HG03064 (cell line): Measurements from ENCODE around the gene TENT5A.
"Not testable (repeated sequence)": the region's sequence is repeated elsewhere in the genome, so short reads cannot be mapped to it uniquely, and the experiment has no call there.

Experiments used
- ATAC-seq: cut with Tn5 transposase; IDR thresholded peaks from one replicate; pipeline ENCODE4 v1.9.1; 2021; ENCODE audit warnings: low read depth; ENCODE audit not compliant: unreplicated experiment

TENT5A gene

GRCh38 chr6:81752084-81752920 is at the start of gene TENT5A:
Gene TENT5A (minus strand): TSS chr6:81752681. CDS start chr6:81752141, 540 bp downstream.
- peak; percentile 76 for ATAC-seq

GRCh38 chr6:81801489-81801888 is 49.0 kb upstream of the TENT5A start:
- ATAC-seq: no peak

DNA sequence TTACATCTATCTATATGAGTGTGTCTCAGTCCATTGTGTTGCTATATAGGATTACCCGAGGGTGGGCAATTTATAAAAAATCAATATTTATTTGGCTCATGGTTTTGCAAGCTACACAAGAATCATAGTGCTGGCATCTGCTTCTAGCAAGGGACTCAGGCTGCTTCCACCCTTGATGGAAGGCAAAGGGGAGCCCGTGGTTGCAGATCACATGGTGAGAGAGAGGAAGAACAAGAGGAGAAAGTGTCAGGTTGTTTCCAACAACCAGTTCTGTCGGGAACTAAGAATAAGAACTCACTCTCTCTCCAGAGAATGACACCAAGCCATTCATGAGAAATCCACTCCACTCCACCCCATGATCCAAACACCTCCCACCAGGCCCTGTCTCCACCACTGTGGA is 48.2 kb upstream of the TENT5A start:
- ATAC-seq: no peak

DNA sequence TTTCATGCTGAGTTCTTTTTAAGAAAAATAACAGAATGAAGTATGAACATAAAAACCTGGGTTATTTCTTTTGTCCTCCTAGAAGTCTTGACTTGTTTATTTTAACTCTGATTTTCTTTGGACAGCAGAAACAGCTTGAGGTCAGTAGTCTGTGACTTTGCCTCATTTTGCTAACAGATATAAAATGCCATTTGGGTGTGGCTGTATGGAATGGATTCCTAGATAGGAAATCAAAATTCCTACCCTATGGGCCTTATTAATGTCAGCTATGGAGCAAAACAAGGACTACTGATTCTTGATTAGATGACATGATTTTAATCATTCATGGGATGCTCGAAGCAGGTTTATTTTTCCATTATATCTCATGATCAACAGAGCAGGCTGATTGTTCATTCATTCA is 46.8 kb upstream of the TENT5A start:
- ATAC-seq: no peak

DNA sequence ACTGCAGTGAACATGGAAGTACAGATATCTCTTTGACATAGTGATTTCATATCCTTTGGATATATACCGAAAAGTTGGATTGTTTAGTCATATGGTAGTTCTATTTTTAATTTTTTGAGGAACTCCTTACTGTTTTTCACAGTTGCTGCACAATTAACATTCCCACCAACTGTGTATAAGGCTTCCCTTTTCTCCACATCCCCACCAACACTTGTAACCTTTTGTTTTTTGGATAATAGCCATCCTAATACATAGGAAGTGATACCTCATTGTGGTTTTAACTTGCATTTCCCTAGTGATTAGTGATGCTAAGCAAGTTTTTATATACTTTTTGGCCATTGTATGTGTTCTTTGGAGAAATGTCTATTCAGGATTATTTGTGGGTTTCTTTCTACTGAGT is 45.1 kb upstream of the TENT5A start:
- ATAC-seq: no peak

DNA sequence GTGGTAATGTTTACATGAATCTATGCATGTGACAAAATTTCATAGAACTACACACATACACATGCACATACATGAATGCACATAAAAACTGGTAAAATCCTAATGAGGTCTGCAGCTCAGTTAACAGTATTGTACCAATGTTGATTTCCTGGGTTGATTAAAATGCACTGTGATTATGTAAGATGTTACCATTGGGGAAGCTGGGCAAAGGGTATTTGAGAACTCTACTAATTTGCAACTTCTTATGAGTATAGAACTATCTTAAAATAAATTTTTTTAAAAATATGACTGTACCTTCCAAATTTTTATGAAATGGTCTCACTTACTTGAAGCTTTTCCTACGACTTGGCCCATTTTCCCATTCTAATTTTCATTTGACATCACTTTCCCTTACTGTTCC is 43.4 kb upstream of the TENT5A start:
- no peak for ATAC-seq

- no peak for ATAC-seq
Measured at GRCh38 chr6:81793821-81794475, 41.5 kb upstream of the TENT5A start.

DNA sequence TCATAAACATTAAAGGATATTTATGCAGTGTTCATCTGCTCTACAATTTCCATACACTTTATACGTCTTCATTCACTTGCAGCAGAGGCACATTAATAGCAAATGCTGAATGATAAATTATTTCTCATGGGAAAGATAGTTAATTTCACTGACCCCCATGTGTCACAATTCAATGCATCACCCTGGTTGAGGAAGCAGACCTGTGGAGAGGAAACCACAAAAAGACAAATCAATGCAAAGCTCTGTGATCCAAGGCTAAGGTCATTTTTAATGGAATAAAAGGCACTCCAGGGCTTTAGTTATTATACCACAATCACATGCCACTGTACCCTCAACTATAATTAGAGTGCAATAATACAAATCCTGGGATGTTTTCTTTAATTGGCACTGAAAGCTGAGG is 40.3 kb upstream of the TENT5A start:
- ATAC-seq: no peak

- ATAC-seq: no peak
Measured at GRCh38 chr6:81791756-81792155, 39.3 kb upstream of the TENT5A start.

- no peak for ATAC-seq
Measured at GRCh38 chr6:81790034-81790433, 37.6 kb upstream of the TENT5A start.

DNA sequence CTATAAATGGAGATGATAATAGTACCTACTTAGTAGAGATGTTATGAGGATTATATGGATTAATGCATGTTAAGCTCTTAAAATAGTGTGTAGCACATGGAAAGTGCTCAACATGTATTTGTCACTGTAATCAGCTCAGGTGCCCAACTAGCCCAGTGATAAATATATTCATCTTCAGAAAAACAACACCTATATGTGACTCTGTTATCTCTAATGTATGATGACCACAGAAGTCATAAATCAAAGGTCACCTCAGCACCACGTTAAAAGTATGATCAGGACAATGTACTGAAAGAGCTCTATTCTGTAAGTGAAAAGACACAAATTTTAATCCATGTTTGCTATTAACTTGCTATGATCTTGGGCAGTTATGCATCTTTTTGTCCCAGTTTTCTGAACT is 36.8 kb upstream of the TENT5A start:
- no peak for ATAC-seq

DNA sequence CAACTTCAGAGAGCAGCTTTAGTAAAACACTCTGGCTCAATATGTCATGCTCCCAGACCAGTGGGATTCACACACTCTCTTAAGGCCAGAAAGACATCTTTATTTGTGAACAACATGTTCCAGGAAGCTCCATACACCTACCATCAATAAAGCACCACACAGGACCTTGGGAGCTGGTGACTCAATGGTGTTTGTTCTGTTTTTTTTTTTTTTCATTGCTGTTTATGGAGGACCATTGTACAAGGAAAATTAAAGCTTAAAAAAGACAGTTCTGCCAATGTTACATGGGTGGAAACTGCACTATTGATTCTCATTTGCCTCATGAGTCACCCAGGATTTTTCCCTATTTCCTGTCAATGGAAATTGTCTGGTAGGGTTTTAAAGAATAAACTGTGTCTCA is 36.3 kb upstream of the TENT5A start:
- ATAC-seq: no peak

DNA sequence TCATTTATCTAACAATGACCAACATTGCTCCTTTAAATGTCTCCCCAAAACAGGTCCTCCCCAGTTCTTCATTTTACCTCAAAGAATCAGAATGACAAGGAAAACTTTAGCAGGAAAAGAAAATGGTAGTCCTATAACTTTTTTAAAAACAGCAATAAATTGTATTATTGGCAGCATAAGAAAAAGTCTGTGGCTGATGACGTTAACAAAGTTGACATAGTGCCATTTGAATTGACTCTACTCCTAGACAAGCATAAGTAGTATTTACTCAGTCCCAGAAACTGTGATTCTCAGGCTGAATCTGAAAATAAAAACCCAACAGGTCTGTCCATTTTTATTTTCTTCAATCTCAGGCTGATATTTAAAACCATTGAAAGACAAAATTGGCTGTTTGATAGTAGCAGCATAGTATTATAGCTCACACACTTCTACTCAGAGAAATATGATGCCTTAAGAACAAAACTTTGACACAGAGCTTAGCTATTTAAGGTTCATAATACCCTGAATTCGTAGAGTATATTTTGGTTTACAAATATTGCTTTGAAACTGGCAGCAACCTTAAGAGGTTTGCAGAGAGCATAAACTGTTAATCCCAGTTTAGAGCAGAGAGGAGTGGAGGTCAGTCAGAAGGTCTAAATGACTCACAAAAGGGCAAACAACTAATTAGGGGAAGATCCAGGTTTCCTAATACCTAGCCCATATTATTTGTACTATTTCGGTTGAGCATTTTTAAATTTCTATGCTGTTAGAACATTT is 35.0 kb upstream of the TENT5A start:
- ATAC-seq: no peak

DNA sequence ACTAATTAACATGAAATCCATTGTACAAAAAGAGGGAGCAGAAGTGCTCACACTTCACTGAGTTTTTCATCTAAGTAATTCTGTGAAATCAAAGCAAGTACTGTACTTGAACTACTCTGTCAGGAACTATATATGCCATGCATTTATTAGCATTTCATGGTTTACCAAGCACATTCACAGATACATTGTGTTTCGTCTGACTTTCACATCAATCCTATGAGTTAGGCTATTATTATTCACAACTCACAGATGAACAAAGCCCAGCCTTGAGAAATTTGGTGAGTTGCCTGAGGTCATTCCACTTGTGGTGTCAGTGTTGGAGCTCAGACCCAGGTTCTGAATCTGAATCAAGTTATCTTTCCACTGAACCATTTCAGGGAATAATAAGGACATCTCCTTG is 33.7 kb upstream of the TENT5A start:
- ATAC-seq: no peak

- no peak for ATAC-seq
Measured at GRCh38 chr6:81785377-81785776, 32.9 kb upstream of the TENT5A start.

- ATAC-seq: no peak
Measured at GRCh38 chr6:81783893-81784292, 31.4 kb upstream of the TENT5A start.

- ATAC-seq: no peak
Measured at GRCh38 chr6:81781624-81782023, 29.1 kb upstream of the TENT5A start.

DNA sequence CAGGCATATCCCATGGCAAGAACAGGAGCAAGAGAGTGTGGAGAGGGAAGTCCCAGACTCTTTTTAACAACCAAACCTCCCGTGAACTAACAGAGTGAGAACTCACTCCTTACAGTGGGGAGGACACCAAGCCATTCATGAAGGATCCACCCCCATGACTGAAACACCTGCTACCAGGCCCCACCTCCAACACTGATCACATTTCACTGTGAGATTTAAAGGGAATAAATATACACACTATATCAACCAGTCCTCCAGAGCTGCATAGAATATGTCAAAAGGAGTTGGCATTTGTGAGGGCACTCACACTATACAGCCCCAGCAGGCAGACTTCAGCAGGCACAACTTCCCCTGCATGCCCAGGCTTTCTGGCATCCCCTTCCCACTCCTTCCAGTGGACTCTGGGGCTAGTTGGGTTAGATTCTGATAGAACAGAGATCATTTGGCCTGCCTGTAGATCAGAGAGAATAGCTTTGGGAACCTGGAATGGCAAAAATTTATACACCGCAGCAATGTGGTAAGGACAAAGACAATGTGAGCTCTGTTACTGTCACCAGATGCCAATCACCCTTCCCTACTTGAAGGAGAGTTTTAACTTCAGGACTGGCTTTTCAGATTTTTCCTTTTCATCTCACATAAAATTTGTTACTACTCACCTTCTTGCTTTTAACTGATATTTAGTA is 25.2 kb upstream of the TENT5A start:
- ATAC-seq: no peak

GRCh38 chr6:81776219-81776618 is 23.7 kb upstream of the TENT5A start:
- ATAC-seq: not testable (repeated sequence)

DNA sequence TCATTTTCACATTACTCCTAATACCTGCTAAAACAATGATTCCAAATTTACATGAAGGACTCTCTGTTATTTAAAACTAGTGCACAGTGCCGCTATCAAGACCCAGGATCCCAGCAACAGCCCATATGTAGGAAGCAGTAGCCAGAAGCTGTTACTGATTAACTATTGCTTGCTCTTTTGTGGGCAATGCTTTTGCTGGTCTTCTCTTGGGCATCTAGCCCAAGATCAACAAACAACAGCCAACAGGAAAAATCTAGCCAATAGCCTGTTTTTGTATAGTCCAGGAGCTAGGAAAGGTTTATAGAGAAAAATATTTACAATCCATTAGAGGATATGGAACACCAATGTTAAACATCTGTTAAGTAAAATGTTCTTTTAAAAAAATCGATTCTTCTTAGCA is 22.1 kb upstream of the TENT5A start:
- no peak for ATAC-seq

DNA sequence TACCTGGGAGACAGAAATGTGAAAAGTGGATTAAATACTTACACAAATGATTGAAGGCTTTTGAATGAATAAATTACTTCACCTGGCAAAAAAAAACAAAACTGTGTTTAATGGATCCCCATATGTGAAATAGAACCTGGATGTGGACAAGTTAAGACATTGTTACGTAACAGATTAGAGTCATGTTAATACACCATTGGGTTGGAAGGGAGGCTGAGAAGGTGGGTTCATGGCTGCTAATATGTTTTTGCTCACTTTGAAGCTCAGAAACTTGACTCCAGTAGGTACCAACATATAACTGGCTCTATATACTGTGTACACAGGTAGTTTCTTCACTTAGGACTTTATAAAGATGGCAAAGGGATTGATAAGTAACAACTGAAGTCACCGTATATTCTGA is 21.4 kb upstream of the TENT5A start:
- no peak for ATAC-seq
